ENCODE data around the gene CHL1.

The CHL1 gene

DNA sequence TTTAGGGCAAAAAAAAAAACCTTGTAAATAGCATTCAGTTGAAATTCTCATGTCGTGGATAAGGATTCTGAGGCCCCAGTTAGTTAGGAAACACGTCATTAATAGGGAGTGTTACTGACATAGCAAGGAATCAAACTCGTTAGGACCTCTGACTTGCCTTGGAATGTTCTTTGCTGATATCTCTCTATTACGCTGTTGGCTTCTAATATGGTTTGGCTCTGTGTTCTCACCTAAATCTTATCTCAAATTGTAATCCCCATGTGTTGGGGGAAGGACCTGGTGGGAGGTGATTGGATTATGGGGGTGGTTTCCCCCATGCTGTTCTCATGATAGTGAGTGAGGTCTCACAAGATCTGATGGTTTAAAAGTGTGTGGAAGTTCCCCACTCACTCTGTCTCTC is 40.3 kb downstream of the CHL1 start:
- no peak for DNase-seq (ENCODE audit: extremely low spot score)
- POLR2A ChIA-PET: no interaction called here
- CTCF ChIA-PET: no interaction called here
- no peak for TF ChIP-seq CTCF (IDR thresholded peaks at IDR 0.05; ENCODE audit: control extremely low read depth, extremely low read depth, low read depth, missing control alignments)

DNA sequence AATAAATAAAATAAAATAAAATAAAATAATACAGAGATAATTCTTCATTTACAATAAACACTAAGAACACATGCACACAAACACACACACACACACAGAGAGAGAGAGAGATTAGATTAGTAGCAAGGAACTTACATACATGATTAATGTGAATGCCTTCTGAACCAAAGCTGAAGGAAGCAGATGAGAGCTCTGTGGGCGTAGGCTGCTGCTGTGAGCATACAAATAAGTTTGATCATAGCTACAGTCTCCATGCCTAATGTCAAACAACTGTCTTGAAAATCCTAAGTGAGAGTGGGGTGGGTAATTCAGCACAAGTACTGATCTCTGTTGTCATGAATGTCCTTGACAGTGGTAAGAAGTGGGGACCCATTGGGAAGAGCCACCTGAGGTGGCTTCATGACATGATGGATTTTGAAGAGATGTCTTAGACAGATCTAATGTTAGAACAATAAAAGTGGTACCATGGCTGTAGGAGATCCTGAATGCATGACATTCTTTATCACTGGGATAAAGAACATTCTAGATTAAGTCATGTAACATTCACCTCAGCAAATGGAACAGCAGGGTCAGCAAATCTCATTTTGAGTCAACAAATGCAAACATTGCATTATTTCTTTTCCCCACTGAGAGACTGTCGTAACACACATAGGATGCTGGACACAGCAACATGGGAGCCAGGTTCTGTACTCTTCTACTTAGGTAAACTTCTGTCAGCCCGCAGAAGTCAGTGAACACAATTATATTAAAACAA is 46.2 kb downstream of the CHL1 start:
- ChIA-PET POLR2A (no interaction called here), CTCF (no interaction called here)
- TF ChIP-seq CTCF (IDR thresholded peaks at IDR 0.05; ENCODE audit: control extremely low read depth, extremely low read depth, low read depth, missing control alignments): no peak
- no peak for DNase-seq (ENCODE audit: extremely low spot score)

DNA sequence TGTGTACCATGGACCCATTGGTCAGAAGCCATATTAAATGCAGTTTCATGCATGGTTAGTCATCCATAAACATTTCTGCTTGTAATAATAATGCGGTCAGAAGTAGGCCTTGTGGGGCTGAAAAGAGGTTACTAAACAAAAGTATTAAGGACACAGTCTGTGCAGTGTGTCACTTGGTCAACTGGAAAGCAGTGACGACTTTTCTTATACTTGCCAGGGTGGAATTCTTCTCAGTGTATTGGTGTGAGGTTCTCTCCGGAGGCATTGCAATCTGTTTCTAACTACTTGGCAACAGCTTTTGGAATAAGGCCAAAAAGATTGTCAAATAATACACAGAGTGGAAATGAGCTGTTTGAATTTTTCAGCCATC is 46.8 kb downstream of the CHL1 start:
- ChIA-PET POLR2A (no interaction called here), CTCF (interaction anchor here (1.3 kb wide), 1 partner anchor 12 kb away, joined by 3 read pairs; no protein-coding TSS in a partner anchor)
- no peak for TF ChIP-seq CTCF (IDR thresholded peaks at IDR 0.05; ENCODE audit: control extremely low read depth, extremely low read depth, low read depth, missing control alignments)
- DNase-seq (ENCODE audit: extremely low spot score): no peak

DNA sequence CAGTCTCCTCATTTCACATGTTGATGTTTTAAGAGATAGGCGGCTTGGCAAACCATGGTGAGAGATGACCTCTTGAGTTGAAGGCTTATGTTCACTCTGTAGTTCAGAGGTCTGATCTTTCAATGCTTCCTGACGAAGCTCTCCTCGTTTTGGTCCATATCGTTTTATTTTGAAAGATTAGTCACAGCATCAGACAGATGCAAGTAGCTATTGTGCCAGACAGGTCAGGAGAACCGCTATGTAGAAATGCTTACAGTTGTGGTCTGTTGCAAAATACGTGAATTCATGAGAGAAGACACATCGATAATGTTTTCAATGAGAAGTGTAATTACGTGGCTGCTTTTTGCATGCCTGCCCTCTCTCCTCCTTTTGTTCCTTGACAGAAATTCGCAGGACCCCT is 47.5 kb downstream of the CHL1 start:
- POLR2A ChIA-PET: no interaction called here

GRCh38 chr3:247916-248315 is 51.4 kb downstream of the CHL1 start:
- CTCF ChIA-PET: no interaction called here
- TF ChIP-seq CTCF (IDR thresholded peaks at IDR 0.05; ENCODE audit: control extremely low read depth, extremely low read depth, low read depth, missing control alignments): no peak
- POLR2A ChIA-PET: no interaction called here
- DNase-seq (ENCODE audit: extremely low spot score): no peak

More for the DNA sequence above, 47.5 kb downstream of the CHL1 start:
- no peak for DNase-seq (ENCODE audit: extremely low spot score)
- CTCF ChIA-PET: interaction anchor here (1.3 kb wide), 1 partner anchor 12 kb away, joined by 3 read pairs; no protein-coding TSS in a partner anchor
- no peak for TF ChIP-seq CTCF (IDR thresholded peaks at IDR 0.05; ENCODE audit: control extremely low read depth, extremely low read depth, low read depth, missing control alignments)

DNA sequence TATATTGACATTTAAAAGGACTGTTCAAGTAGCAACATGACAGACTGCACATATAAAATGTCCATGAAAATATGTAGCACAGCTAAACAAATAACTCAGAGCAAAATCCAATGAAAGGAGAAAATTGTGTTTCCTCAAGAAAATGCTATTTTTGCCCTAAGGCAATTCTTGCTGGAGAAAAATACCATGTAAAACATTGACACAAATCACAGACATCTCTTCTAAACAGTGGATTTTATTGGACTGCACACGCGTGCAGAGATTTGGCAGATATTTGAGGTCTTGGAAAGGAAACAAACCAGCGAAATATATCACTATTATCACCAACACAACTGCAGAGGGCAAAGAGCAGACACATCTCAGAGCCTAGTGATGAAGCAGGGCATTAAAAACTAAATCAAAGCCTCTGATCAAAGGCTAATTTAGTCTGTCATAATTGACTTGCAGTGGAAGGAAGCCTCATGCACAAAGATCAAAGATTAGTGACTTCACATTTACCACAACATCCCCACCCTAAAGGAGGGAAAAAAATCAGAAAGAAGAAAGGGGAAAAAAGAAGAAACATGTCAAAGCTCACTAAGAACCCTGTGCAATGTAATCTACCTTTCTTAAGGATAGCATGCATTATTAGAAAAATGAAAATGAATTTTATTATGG is 52.4 kb downstream of the CHL1 start:
- TF ChIP-seq CTCF (IDR thresholded peaks at IDR 0.05; ENCODE audit: control extremely low read depth, extremely low read depth, low read depth, missing control alignments): no peak
- no peak for DNase-seq (ENCODE audit: extremely low spot score)
- POLR2A ChIA-PET: no interaction called here
- CTCF ChIA-PET: no interaction called here
